ENCODE results near the gene FN1. TPM values are rescaled to one million over a fixed set of nuclear protein-coding genes. Genes with fewer than 3 reads are reported as not detected.

The FN1 gene
- total RNA-seq, 2 donors from 2014 or later = 115 to 315 TPM

GRCh38 chr2:215371915-215372897 is 63.7 kb downstream of the FN1 start:
- TF ChIP-seq CTCF (IDR thresholded peaks at IDR 0.05) = no peak
- no peak overlapping the region for H3K4me3 ChIP-seq
- no peak overlapping the region for H3K27ac ChIP-seq
- intact Hi-C loops (cut with DNase I) = no loop called here
- no peak for DNase-seq
- H3K4me1 ChIP-seq = no peaks in the 10 kb centered on the region
- H3K27me3 ChIP-seq = no peaks in the 10 kb centered on the region
- no peaks in the 10 kb centered on the region for H3K36me3 ChIP-seq
- no peaks in the 10 kb centered on the region for H3K9me3 ChIP-seq
- H3K9ac ChIP-seq (ENCODE audit: low read depth in 2 of 2, low read length in 2 of 2) = no peak overlapping the region

GRCh38 chr2:215370112-215370965 is 65.5 kb downstream of the FN1 start:
- no peak overlapping the region for H3K4me3 ChIP-seq
- no peaks in the 10 kb centered on the region for H3K9me3 ChIP-seq
- no peaks in the 10 kb centered on the region for H3K36me3 ChIP-seq
- TF ChIP-seq CTCF (IDR thresholded peaks at IDR 0.05) = no peak
- H3K27me3 ChIP-seq = no peaks in the 10 kb centered on the region
- intact Hi-C loops (cut with DNase I) = no loop called here
- no peak for DNase-seq
- no peak overlapping the region for H3K9ac ChIP-seq (ENCODE audit: low read depth in 2 of 2, low read length in 2 of 2)
- no peak overlapping the region for H3K27ac ChIP-seq
- no peaks in the 10 kb centered on the region for H3K4me1 ChIP-seq

GRCh38 chr2:215369181-215369760 is 66.6 kb downstream of the FN1 start:
- H3K9me3 ChIP-seq = no peaks in the 10 kb centered on the region
- no peak overlapping the region for H3K9ac ChIP-seq (ENCODE audit: low read depth in 2 of 2, low read length in 2 of 2)
- no peaks in the 10 kb centered on the region for H3K4me1 ChIP-seq
- H3K27ac ChIP-seq = no peak overlapping the region
- intact Hi-C loops (cut with DNase I) = no loop called here
- no peak for DNase-seq
- TF ChIP-seq CTCF (IDR thresholded peaks at IDR 0.05) = no peak
- H3K36me3 ChIP-seq = no peaks in the 10 kb centered on the region
- H3K27me3 ChIP-seq = no peaks in the 10 kb centered on the region
- H3K4me3 ChIP-seq = no peak overlapping the region

DNA sequence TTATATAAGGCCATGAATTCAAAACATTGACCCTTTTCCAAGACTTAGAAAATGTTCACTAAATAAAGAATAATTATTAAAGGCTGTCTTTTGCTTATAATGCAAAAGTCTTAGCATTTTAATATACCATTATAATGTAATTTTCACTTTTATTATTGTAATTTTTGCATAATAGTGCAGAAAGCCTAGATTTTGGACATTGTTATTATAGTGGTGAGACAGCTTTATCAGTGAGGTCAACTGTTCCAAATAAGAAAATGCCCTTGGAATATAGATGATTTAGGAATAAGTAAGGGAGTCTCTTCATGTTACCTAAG is 67.4 kb downstream of the FN1 start:
- Histone ChIP-seq H3K4me1 (no peaks in the 10 kb centered on the region), H3K27ac (no peak overlapping the region), H3K36me3 (no peaks in the 10 kb centered on the region), H3K9ac (ENCODE audit: low read depth in 2 of 2, low read length in 2 of 2) (no peak overlapping the region), H3K27me3 (no peaks in the 10 kb centered on the region), H3K4me3 (no peak overlapping the region), H3K9me3 (no peaks in the 10 kb centered on the region)
- intact Hi-C loops (cut with DNase I) = no loop called here
- no peak for DNase-seq
- TF ChIP-seq CTCF (IDR thresholded peaks at IDR 0.05) = no peak

GRCh38 chr2:215367662-215368492 is 68.0 kb downstream of the FN1 start:
- H3K4me1 ChIP-seq = no peaks in the 10 kb centered on the region
- no peaks in the 10 kb centered on the region for H3K27me3 ChIP-seq
- no peak for TF ChIP-seq CTCF (IDR thresholded peaks at IDR 0.05)
- no peak for DNase-seq
- no peak overlapping the region for H3K27ac ChIP-seq
- H3K36me3 ChIP-seq = no peaks in the 10 kb centered on the region
- H3K9me3 ChIP-seq = no peaks in the 10 kb centered on the region
- intact Hi-C loops (cut with DNase I) = no loop called here
- H3K4me3 ChIP-seq = no peak overlapping the region
- no peak overlapping the region for H3K9ac ChIP-seq (ENCODE audit: low read depth in 2 of 2, low read length in 2 of 2)
